Activated CD4-positive, alpha-beta memory T cell treated with anti-CD3 and anti-CD28 coated beads, Interleukin-2, amount 10 ng/mL, durations not matched to agents 7 days and 5 days (primary cell): ENCODE measurements around the gene ZNF346. TPM values are rescaled to one million over a fixed set of nuclear protein-coding genes. Genes with fewer than 3 reads are reported as not detected.

ENCODE experiments used
- CTCF ChIA-PET: fragments of 350-600 bp; sonication (Branson Sonifier 250); formaldehyde crosslinking; loops from one replicate; lab custom pipeline; 2021; ENCODE audit warnings: antibody characterized with exemption, inconsistent platforms; lab: Charles Lee
- POLR2A ChIA-PET: fragments of 350-600 bp; sonication (Branson Sonifier 250); formaldehyde crosslinking; loops from one replicate; lab custom pipeline; 2021; ENCODE audit warnings: antibody characterized with exemption; lab: Charles Lee
- DNase-seq: peaks from one replicate; pipeline ENCODE4 v3.0.0-alpha.2; 2020
- H3K27ac Mint-ChIP-seq: one replicate; pipeline ENCODE4 v1.8.0; 2021; ENCODE audit warnings: mild to moderate bottlenecking, mixed read lengths
- H3K27me3 Mint-ChIP-seq: one replicate; pipeline ENCODE4 v1.8.0; 2021; ENCODE audit warnings: mixed read lengths
- H3K36me3 Mint-ChIP-seq: one replicate; pipeline ENCODE4 v1.8.0; 2021; ENCODE audit warnings: low read depth, mixed read lengths
- H3K4me1 Mint-ChIP-seq: one replicate; pipeline ENCODE4 v1.8.0; 2021; ENCODE audit warnings: mixed read lengths
- H3K4me3 Mint-ChIP-seq: one replicate; pipeline ENCODE4 v1.8.0; 2021; ENCODE audit warnings: mild to moderate bottlenecking, mixed read lengths
- H3K9me3 Mint-ChIP-seq: one replicate; pipeline ENCODE4 v1.8.0; 2021; ENCODE audit warnings: mixed read lengths
- total RNA-seq, 2 experiments: library from RNA; stranded (reverse); gene quantifications; one replicate each; pipeline ENCODE4 v1.2.3, GENCODE V29; 2021

Gene ZNF346
- total RNA-seq, 2 experiments from 2014 or later, result 19.5 to 27.2 TPM

DNA sequence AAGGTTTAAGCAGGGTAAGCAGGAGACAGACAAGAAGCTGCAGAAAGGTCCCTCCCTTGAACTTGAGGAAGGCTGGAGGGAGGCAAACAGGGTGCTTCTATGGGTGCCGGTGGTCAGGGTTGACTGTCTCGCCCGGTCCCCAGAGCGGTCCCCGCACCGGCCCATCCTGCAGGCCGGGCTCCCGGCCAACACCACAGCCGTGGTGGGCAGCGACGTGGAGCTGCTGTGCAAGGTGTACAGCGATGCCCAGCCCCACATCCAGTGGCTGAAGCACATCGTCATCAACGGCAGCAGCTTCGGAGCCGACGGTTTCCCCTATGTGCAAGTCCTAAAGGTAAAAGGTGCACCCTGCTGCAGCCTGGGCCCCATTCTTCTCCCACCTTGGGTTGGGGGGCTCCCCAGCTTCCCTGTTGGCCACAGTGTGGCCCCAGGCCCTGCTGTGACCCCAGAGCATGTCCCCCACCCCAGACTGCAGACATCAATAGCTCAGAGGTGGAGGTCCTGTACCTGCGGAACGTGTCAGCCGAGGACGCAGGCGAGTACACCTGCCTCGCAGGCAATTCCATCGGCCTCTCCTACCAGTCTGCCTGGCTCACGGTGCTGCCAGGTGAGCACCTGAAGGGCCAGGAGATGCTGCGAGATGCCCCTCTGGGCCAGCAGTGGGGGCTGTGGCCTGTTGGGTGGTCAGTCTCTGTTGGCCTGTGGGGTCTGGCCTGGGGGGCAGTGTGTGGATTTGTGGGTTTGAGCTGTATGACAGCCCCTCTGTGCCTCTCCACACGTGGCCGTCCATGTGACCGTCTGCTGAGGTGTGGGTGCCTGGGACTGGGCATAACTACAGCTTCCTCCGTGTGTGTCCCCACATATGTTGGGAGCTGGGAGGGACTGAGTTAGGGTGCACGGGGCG lies 69.9 kb downstream of the ZNF346 start:
- POLR2A ChIA-PET, result no interaction called here
- Mint-ChIP-seq H3K4me3 (no peak overlapping the region), H3K4me1 (peaks cover 2% of the 10 kb centered on the region), H3K9me3 (no peaks in the 10 kb centered on the region), H3K36me3 (no peaks in the 10 kb centered on the region), H3K27ac (no peak overlapping the region), H3K27me3 (peaks cover 18% of the 10 kb centered on the region)
- CTCF ChIA-PET, result interaction anchor here (1.1 kb wide), 1 partner anchor 21 kb away, joined by 4 read pairs; no protein-coding TSS in a partner anchor
- no peak for DNase-seq

GRCh38 chr5:177093082-177093712 lies 70.7 kb downstream of the ZNF346 start:
- Mint-ChIP-seq H3K4me1 (no peaks in the 10 kb centered on the region), H3K27ac (no peak overlapping the region), H3K4me3 (no peak overlapping the region), H3K36me3 (no peaks in the 10 kb centered on the region), H3K27me3 (peaks cover 13% of the 10 kb centered on the region), H3K9me3 (no peaks in the 10 kb centered on the region)
- no peak for DNase-seq
- POLR2A ChIA-PET, result no interaction called here
- CTCF ChIA-PET, result interaction anchor here (1.1 kb wide), 1 partner anchor 21 kb away, joined by 4 read pairs; no protein-coding TSS in a partner anchor

DNA sequence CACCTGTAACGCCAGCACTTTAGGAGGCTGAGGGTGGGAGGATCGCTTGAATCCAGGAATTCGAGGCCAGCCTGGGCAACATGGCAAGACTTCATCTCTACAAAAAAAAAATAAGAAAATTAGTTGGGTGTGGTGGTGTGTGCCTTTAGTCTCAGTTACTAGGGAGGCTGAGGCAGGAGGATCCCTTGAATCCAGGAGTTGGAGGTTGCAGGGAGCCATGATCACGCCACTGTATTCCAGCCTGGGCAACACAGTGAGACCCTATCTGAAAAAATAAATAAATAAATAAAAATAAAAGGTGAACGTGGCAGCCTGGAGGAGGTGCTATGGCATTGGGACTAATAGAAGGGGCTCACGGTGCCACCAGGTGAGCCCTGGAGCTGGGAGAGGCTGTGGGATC lies 71.3 kb downstream of the ZNF346 start:
- no peak for DNase-seq
- H3K4me3 Mint-ChIP-seq, result no peak overlapping the region
- POLR2A ChIA-PET, result no interaction called here

GRCh38 chr5:177094224-177095087 lies 72.0 kb downstream of the ZNF346 start:
- H3K4me3 Mint-ChIP-seq, result no peak overlapping the region
- ChIA-PET POLR2A (interaction anchor here (1.0 kb wide), 1 partner anchor 10 kb away, joined by 3 read pairs; no protein-coding TSS in a partner anchor), CTCF (no interaction called here)
- H3K9me3 Mint-ChIP-seq, result no peaks in the 10 kb centered on the region
- peaks cover 4% of the 10 kb centered on the region for H3K27me3 Mint-ChIP-seq
- DNase-seq, result no peak
- H3K4me1 Mint-ChIP-seq, result no peaks in the 10 kb centered on the region
- no peak overlapping the region for H3K27ac Mint-ChIP-seq
- H3K36me3 Mint-ChIP-seq, result no peaks in the 10 kb centered on the region

More for the DNA sequence above, 71.3 kb downstream of the ZNF346 start:
- Mint-ChIP-seq H3K9me3 (no peaks in the 10 kb centered on the region), H3K27me3 (peaks cover 7% of the 10 kb centered on the region), H3K27ac (no peak overlapping the region), H3K36me3 (no peaks in the 10 kb centered on the region), H3K4me1 (no peaks in the 10 kb centered on the region)
- CTCF ChIA-PET, result no interaction called here

DNA sequence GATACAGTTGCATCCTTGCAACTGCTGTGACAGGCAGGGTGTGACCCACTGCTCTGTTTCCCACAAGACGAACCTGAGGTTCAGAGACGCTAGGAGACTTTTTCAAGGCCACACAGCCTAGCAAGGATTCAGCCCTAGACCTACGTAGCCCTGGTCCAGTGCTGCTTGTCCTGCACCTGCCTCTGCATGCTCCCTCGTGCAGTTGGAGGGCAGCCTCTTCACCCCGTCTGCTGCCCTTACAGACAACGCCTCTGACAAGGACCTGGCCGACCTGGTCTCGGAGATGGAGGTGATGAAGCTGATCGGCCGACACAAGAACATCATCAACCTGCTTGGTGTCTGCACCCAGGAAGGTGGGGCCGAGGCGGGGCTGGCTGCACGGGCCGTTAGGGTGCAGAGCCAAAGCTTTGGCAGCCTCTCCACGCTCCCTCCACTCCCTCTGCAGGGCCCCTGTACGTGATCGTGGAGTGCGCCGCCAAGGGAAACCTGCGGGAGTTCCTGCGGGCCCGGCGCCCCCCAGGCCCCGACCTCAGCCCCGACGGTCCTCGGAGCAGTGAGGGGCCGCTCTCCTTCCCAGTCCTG lies 72.7 kb downstream of the ZNF346 start:
- POLR2A ChIA-PET, result interaction anchor here (1.0 kb wide), 1 partner anchor 10 kb away, joined by 3 read pairs; no protein-coding TSS in a partner anchor
- no peak for DNase-seq
- Mint-ChIP-seq H3K36me3 (no peaks in the 10 kb centered on the region), H3K4me3 (no peak overlapping the region), H3K4me1 (no peaks in the 10 kb centered on the region), H3K27me3 (peaks cover 1% of the 10 kb centered on the region), H3K9me3 (no peaks in the 10 kb centered on the region), H3K27ac (no peak overlapping the region)
- CTCF ChIA-PET, result no interaction called here

DNA sequence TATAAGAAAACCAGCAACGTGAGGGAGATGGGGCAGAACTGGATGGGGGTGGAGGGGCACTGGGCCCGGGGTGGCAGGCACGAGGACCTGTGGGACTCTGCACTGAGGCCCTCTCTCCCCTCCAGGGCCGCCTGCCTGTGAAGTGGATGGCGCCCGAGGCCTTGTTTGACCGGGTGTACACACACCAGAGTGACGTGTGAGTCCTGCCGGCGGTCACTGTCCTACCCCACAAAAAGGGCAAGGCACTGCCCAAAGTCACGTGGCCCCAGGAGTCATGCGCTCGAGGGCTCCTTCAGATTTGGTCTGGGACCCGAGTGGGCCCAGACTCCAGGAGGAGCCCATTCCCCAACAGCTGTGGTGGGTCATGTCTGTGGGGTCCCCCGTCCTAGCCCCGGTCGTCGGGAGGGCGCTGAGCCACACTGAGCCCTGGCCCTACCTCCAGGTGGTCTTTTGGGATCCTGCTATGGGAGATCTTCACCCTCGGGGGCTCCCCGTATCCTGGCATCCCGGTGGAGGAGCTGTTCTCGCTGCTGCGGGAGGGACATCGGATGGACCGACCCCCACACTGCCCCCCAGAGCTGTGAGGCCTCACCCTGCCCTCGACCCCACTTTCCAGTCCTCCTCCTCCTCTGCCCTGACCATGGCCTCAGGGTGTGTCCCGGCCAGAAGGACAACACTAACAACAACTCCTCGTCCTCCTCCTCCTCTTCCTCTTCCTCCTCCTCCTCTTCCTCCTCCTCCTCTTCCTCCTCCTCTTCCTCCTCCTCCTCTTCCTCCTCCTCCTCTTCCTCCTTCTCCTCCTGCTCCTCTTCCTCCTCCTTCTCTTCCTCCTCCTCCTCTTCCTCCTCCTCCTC lies 73.9 kb downstream of the ZNF346 start:
- Mint-ChIP-seq H3K4me3 (no peak overlapping the region), H3K36me3 (no peaks in the 10 kb centered on the region), H3K9me3 (no peaks in the 10 kb centered on the region), H3K4me1 (no peaks in the 10 kb centered on the region), H3K27ac (no peak overlapping the region), H3K27me3 (peaks cover 3% of the 10 kb centered on the region)
- ChIA-PET POLR2A (no interaction called here), CTCF (no interaction called here)
- no peak for DNase-seq

- POLR2A ChIA-PET, result no interaction called here
- H3K4me1 Mint-ChIP-seq, result no peaks in the 10 kb centered on the region
- CTCF ChIA-PET, result interaction anchor here (1.2 to 1.4 kb wide), 3 partner anchors 11 to 16 kb away, joined by 3 to 4 read pairs (median 4); no protein-coding TSS in a partner anchor
- no peaks in the 10 kb centered on the region for H3K36me3 Mint-ChIP-seq
- peaks cover 3% of the 10 kb centered on the region for H3K27me3 Mint-ChIP-seq
- no peaks in the 10 kb centered on the region for H3K9me3 Mint-ChIP-seq
- H3K4me3 Mint-ChIP-seq, result no peak overlapping the region
- H3K27ac Mint-ChIP-seq, result no peak overlapping the region
- DNase-seq, result no peak
Measured at GRCh38 chr5:177097016-177097985, 74.8 kb downstream of the ZNF346 start.

- Mint-ChIP-seq H3K9me3 (no peaks in the 10 kb centered on the region), H3K4me1 (no peaks in the 10 kb centered on the region), H3K27ac (no peak overlapping the region), H3K4me3 (no peak overlapping the region), H3K36me3 (no peaks in the 10 kb centered on the region), H3K27me3 (peaks cover 3% of the 10 kb centered on the region)
- DNase-seq, result no peak
- POLR2A ChIA-PET, result no interaction called here
- CTCF ChIA-PET, result interaction anchor here (1.2 to 1.4 kb wide), 3 partner anchors 12 to 16 kb away, joined by 3 to 4 read pairs (median 4); no protein-coding TSS in a partner anchor
Measured at GRCh38 chr5:177098120-177098469, 75.6 kb downstream of the ZNF346 start.

GRCh38 chr5:177098470-177099141 lies 76.1 kb downstream of the ZNF346 start:
- H3K4me1 Mint-ChIP-seq, result no peaks in the 10 kb centered on the region

DNA sequence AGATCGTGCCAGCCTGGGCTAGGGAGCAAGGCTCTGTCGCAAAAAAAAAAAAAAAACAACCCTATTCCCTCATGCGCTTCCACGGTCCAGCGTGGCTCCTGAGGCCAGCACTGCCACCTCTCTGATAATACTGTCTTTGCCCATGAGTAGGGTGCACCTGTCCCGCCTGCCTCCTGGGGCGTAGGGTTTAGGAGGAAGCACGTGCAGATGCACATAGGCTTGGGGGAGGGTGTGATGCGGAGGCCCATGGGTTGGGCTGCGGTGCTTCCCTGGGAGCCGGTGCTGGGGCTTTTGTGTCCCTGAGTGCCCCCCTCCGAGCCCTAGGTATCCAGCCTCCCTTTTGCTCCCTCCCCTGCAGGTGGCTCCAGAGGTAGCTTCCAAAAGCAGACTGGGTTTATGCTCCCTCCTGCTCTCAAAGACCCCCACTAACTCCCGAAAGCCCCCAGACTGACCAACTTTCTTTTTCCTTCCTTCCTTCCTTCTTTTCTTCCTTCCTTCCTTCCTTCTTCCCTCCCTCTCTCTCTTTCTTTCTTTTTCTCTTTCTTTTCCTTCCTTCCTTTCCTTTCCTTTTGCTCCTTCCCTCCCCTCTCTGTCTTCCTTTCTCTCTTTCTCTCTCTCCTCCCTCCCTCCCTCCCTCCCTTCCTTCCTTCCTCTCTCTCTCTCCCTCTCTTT lies 77.1 kb downstream of the ZNF346 start:
- H3K27me3 Mint-ChIP-seq, result peaks cover 9% of the 10 kb centered on the region
- CTCF ChIA-PET, result no interaction called here
- no peak overlapping the region for H3K4me3 Mint-ChIP-seq
- no peak overlapping the region for H3K27ac Mint-ChIP-seq
- H3K4me1 Mint-ChIP-seq, result no peaks in the 10 kb centered on the region
- H3K9me3 Mint-ChIP-seq, result no peaks in the 10 kb centered on the region
- H3K36me3 Mint-ChIP-seq, result no peaks in the 10 kb centered on the region
- POLR2A ChIA-PET, result no interaction called here
- DNase-seq, result no peak

More at GRCh38 chr5:177098470-177099141, 76.1 kb downstream of the ZNF346 start:
- Mint-ChIP-seq H3K9me3 (no peaks in the 10 kb centered on the region), H3K36me3 (no peaks in the 10 kb centered on the region), H3K27ac (no peak overlapping the region), H3K27me3 (peaks cover 5% of the 10 kb centered on the region), H3K4me3 (no peak overlapping the region)
- ChIA-PET POLR2A (no interaction called here), CTCF (interaction anchor here (1.2 to 1.4 kb wide), 3 partner anchors 13 to 15 kb away, joined by 3 to 4 read pairs (median 4); no protein-coding TSS in a partner anchor)
- no peak for DNase-seq
